HG03135 (cell line): ENCODE measurements around the gene VPS39.

Experiments used
- ATAC-seq: cut with Tn5 transposase; IDR thresholded peaks from one replicate; pipeline ENCODE4 v1.9.1; 2021; ENCODE audit warnings: mild to moderate bottlenecking, moderate library complexity; ENCODE audit not compliant: unreplicated experiment

Gene VPS39

GRCh38 chr15:42131826-42132806 is 76.0 kb downstream of the VPS39 start:
- no peak for ATAC-seq

GRCh38 chr15:42131006-42131405 is 77.1 kb downstream of the VPS39 start:
- no peak for ATAC-seq

- no peak for ATAC-seq
Observed at GRCh38 chr15:42130246-42130986, 77.7 kb downstream of the VPS39 start.

GRCh38 chr15:42129364-42129763 is 78.7 kb downstream of the VPS39 start:
- ATAC-seq = no peak

GRCh38 chr15:42128476-42128875 is 79.6 kb downstream of the VPS39 start:
- ATAC-seq = no peak

- no peak for ATAC-seq
Observed at GRCh38 chr15:42123546-42123945, 84.6 kb downstream of the VPS39 start.

- no peak for ATAC-seq
Observed at GRCh38 chr15:42121682-42122081, 86.4 kb downstream of the VPS39 start.

GRCh38 chr15:42121021-42121420 is 87.1 kb downstream of the VPS39 start:
- no peak for ATAC-seq

- ATAC-seq = no peak
Observed at GRCh38 chr15:42120285-42120684, 87.8 kb downstream of the VPS39 start.

GRCh38 chr15:42119446-42119760 is 88.7 kb downstream of the VPS39 start:
- ATAC-seq = no peak

- ATAC-seq = no peak
Observed at GRCh38 chr15:42118650-42119445, 89.3 kb downstream of the VPS39 start.

GRCh38 chr15:42111924-42112323 is 96.2 kb downstream of the VPS39 start:
- no peak for ATAC-seq

GRCh38 chr15:42110367-42110766 is 97.7 kb downstream of the VPS39 start:
- ATAC-seq = no peak

GRCh38 chr15:42108806-42109205 is 99.3 kb downstream of the VPS39 start:
- no peak for ATAC-seq
